Right cardiac atrium (tissue), 5 donors: ENCODE data around the gene CNOT2. TPM values are rescaled to one million over a fixed set of nuclear protein-coding genes. Genes with fewer than 3 reads are reported as not detected.

Source experiments
- ATAC-seq, 2 donors: fragments of 200-7000 bp; cut with Tn5 transposase; one replicate each; pipeline versions ENCODE4 v1.8.0 to v1.9.1; 2020; ENCODE audit warnings: moderate library complexity in 2 of 2, mild to moderate bottlenecking in 1 of 2
- DNase-seq, 3 donors: peaks; one replicate each; pipeline ENCODE4 v3.0.0-alpha.2; 2020
- H3K27ac ChIP-seq: one replicate; pipeline ENCODE4 v1.5.1; 2013; ENCODE audit warnings: mild to moderate bottlenecking, low read length, control low read depth, moderate library complexity
- H3K27me3 ChIP-seq: one replicate; pipeline ENCODE4 v1.6.1; 2013; ENCODE audit not compliant: control insufficient read depth, insufficient read depth
- H3K4me1 ChIP-seq: one replicate; pipeline ENCODE4 v1.6.1; 2013; ENCODE audit warnings: low read length; ENCODE audit not compliant: control insufficient read depth, insufficient read depth
- H3K4me3 ChIP-seq: one replicate; pipeline ENCODE4 v1.5.1; 2013; ENCODE audit warnings: low read length, control low read depth
- H3K9me3 ChIP-seq: one replicate; pipeline ENCODE4 v1.6.1; 2013; ENCODE audit warnings: low read length; ENCODE audit not compliant: control insufficient read depth
- WGBS: extraction: QIAGEN DNeasy Blood & Tissue Kit; methylation state at CpG from one replicate; pipeline ENCODE4 v1.1.7; 2013; 5-methylcytosine and 5-hydroxymethylcytosine counted together
- intact Hi-C, 4 donors: fragments of 100-400 bp; cut with DNase I; formaldehyde crosslinking; loops; one replicate each; pipeline versions ENCODE4 v1.11.0 to v1.14.0; 2022 to 2023
- polyA plus RNA-seq: library from polyadenylated mRNA; stranded (reverse); fragments of 200-250 nt; gene quantifications from one replicate; pipeline ENCODE4 v1.2.3, GENCODE V29; 2013
- total RNA-seq, 4 donors: library from RNA; stranded (reverse); fragmentation: NEBNext Ultra II Directional; extraction: Animal tissue kit (Norgen Biotek cat#: 25700); gene quantifications; one replicate each; pipeline ENCODE4 v1.2.1, GENCODE V29; 2021
- donor health status: healthy with polysubstance abuse.
- donor health status: DM: no; HTN: yes; CAD: no.
- donor health status: DM: no; HTN: no; CAD: no.
- donor health status: DM: no; HTN: yes; CAD: no; lungs with severe emphysema.
- donor health status: DM: yes; HTN: yes; CAD: no.

CNOT2 gene
- total and polyA plus RNA-seq, 5 donors: 18.5 to 52.7 (median 42.7) TPM

GRCh38 chr12:70305794-70306193 is 62.6 kb downstream of the CNOT2 start:
- Histone ChIP-seq H3K27me3 (no peaks in the 10 kb centered on the region), H3K4me1 (no peaks in the 10 kb centered on the region), H3K27ac (no peak overlapping the region), H3K4me3 (no peak overlapping the region), H3K9me3 (no peaks in the 10 kb centered on the region)
- DNase-seq (no peak), ATAC-seq (no peak)
- intact Hi-C loops: no loop called here
- 79% methylated on average over 5 of the region's 5 CpGs for WGBS

- H3K27ac ChIP-seq: no peak overlapping the region
- H3K4me1 ChIP-seq: no peaks in the 10 kb centered on the region
- no peaks in the 10 kb centered on the region for H3K9me3 ChIP-seq
- WGBS: 90% methylated on average over 3 of the region's 3 CpGs
- DNase-seq (no peak), ATAC-seq (no peak)
- H3K27me3 ChIP-seq: no peaks in the 10 kb centered on the region
- H3K4me3 ChIP-seq: no peak overlapping the region
- intact Hi-C loops: no loop called here
Measured at GRCh38 chr12:70306676-70307075, 63.4 kb downstream of the CNOT2 start.

DNA sequence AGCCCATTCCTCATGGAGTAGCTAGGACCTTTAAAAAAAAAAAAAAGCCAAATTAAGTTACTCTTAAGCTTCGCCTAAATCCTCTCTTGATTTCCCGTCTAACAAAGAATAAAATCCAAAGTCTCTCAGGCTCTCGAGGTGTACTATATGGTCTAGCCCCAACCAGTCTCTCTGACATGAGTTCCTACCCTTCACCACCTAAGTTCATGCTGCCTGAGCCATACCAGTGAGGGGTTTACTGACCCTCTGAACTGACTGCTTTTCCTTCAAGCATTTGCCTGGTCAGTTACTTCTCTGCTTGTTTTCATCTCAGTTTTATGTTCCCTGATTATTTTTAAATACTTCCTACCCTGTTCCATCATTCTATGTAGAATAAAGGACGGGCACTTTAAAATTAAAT is 64.6 kb downstream of the CNOT2 start:
- no peaks in the 10 kb centered on the region for H3K27me3 ChIP-seq

DNA sequence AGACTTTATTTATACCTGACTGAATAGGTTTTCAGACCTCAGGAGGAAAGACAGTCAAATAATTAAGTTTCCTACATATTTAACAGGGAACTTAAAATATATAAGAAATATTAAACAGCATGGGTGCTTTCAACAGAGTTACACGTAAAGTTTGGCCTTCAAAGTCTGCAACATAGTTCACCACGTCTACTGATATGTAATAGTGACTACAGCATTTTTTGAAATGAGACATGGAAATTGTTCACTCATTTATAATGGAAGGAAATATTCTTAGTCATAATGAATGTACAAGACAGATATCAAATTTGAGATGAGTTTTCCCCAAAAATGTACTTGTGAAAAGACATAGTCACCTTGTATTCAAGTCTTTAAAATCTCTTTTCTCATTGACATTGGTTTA is 66.1 kb downstream of the CNOT2 start:
- no peaks in the 10 kb centered on the region for H3K27me3 ChIP-seq
- H3K4me3 ChIP-seq: no peak overlapping the region
- intact Hi-C loops: no loop called here
- DNase-seq: no peak
- no peaks in the 10 kb centered on the region for H3K4me1 ChIP-seq
- no peak overlapping the region for H3K27ac ChIP-seq
- no peak for ATAC-seq
- no peaks in the 10 kb centered on the region for H3K9me3 ChIP-seq
- WGBS: 95% methylated on average over 2 of the region's 2 CpGs

More for the DNA sequence above, 64.6 kb downstream of the CNOT2 start:
- WGBS: 95% methylated on average over 4 of the region's 4 CpGs
- no peak overlapping the region for H3K4me3 ChIP-seq
- H3K4me1 ChIP-seq: no peaks in the 10 kb centered on the region
- no peak overlapping the region for H3K27ac ChIP-seq
- H3K9me3 ChIP-seq: no peaks in the 10 kb centered on the region
- DNase-seq (no peak), ATAC-seq (no peak)
- intact Hi-C loops: no loop called here

- intact Hi-C loops: no loop called here
- H3K27me3 ChIP-seq: no peaks in the 10 kb centered on the region
- no peak overlapping the region for H3K27ac ChIP-seq
- no peaks in the 10 kb centered on the region for H3K4me1 ChIP-seq
- no peak overlapping the region for H3K4me3 ChIP-seq
- no peaks in the 10 kb centered on the region for H3K9me3 ChIP-seq
- ATAC-seq (no peak), DNase-seq (no peak)
Measured at GRCh38 chr12:70314145-70314544, 70.9 kb downstream of the CNOT2 start.

DNA sequence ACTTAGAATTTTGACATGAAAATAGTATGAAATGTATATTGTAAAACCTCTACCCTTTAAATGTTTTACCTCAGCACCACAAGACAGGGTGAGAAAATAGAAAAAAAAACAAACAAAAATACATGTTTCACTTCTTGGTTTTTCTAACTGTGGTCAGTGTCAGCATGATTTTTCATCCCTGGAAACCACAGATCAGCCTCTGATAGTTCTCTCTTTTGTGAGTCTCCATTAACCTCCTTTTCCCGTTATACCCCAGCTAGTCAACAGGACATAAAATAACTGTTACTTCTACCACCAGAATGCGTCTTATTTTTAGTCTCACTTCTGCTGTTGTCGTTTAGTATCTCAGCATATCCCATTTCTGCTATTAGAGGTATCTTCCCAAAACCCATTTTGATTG is 74.5 kb downstream of the CNOT2 start:
- no peaks in the 10 kb centered on the region for H3K4me1 ChIP-seq
- intact Hi-C loops: no loop called here
- WGBS: 77% methylated on average over 3 of the region's 3 CpGs
- H3K4me3 ChIP-seq: no peak overlapping the region
- DNase-seq (no peak), ATAC-seq (no peak)
- no peak overlapping the region for H3K27ac ChIP-seq
- no peaks in the 10 kb centered on the region for H3K27me3 ChIP-seq
- H3K9me3 ChIP-seq: no peaks in the 10 kb centered on the region

DNA sequence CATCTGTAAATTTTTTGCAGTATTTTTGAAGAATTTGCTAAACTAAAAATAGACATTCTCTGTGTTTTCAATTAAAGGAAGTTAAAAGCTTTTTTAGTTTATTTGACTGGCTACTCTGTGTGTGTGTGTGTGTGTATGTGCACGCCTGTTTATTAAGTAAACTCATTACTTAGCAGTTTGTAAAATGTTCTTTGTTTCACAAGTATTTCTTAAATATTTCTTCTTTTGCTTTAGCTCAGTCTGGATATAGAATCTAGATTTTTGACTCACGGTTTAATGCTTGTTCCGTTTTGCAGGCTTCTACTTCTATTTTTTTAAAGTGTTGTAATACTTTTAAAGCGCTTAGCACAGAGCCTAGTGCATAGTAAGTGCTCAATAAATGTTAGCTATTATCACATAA is 76.4 kb downstream of the CNOT2 start:
- H3K9me3 ChIP-seq: no peaks in the 10 kb centered on the region
- H3K4me3 ChIP-seq: no peak overlapping the region
- ATAC-seq: no peak
- no peak overlapping the region for H3K27ac ChIP-seq
- H3K4me1 ChIP-seq: no peaks in the 10 kb centered on the region
- intact Hi-C loops: no loop called here
- H3K27me3 ChIP-seq: no peaks in the 10 kb centered on the region
- DNase-seq: no peak
- WGBS: 72% methylated on average over 4 of the region's 4 CpGs

GRCh38 chr12:70321191-70321590 is 78.0 kb downstream of the CNOT2 start:
- intact Hi-C loops: no loop called here

GRCh38 chr12:70327541-70327940 is 84.3 kb downstream of the CNOT2 start:
- Histone ChIP-seq H3K4me1 (no peaks in the 10 kb centered on the region), H3K27me3 (no peaks in the 10 kb centered on the region), H3K9me3 (no peaks in the 10 kb centered on the region), H3K27ac (no peak overlapping the region), H3K4me3 (no peak overlapping the region)
- DNase-seq (no peak), ATAC-seq (no peak)
- 96% methylated on average over 2 of the region's 2 CpGs for WGBS
- intact Hi-C loops: no loop called here

More at GRCh38 chr12:70321191-70321590, 78.0 kb downstream of the CNOT2 start:
- H3K27ac ChIP-seq: no peak overlapping the region
- 91% methylated on average over 2 of the region's 2 CpGs for WGBS
- no peaks in the 10 kb centered on the region for H3K9me3 ChIP-seq
- H3K27me3 ChIP-seq: no peaks in the 10 kb centered on the region
- no peak for ATAC-seq
- no peaks in the 10 kb centered on the region for H3K4me1 ChIP-seq
- no peak for DNase-seq
- H3K4me3 ChIP-seq: no peak overlapping the region

DNA sequence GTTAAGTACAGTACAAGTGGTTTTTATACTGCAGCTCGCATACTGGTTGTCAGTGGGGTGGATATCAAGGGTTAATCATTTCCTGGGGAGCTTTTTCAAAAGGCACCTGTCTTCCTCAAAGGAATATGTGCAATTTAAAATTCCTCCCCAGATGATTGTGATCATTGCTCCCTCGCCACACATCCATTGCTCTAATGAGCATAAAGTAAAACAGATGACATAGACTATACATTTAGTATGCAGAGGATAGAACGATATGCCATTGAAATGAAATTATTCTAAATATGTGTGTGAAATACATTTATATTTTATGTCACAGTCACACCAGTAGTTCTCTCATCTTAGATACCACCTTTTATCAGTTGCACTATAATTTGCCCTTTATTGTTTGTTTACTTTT is 86.5 kb downstream of the CNOT2 start:
- Histone ChIP-seq H3K4me1 (no peaks in the 10 kb centered on the region), H3K27me3 (no peaks in the 10 kb centered on the region), H3K27ac (no peak overlapping the region), H3K4me3 (no peak overlapping the region), H3K9me3 (no peaks in the 10 kb centered on the region)
- DNase-seq (no peak), ATAC-seq (no peak)
- 97% methylated on average over 3 of the region's 3 CpGs for WGBS
- intact Hi-C loops: no loop called here

GRCh38 chr12:70330158-70330557 is 86.9 kb downstream of the CNOT2 start:
- H3K4me3 ChIP-seq: no peak overlapping the region
- H3K27me3 ChIP-seq: no peaks in the 10 kb centered on the region
- DNase-seq (no peak), ATAC-seq (no peak)
- no peaks in the 10 kb centered on the region for H3K4me1 ChIP-seq
- intact Hi-C loops: no loop called here
- WGBS: 97% methylated on average over 2 of the region's 2 CpGs
- H3K9me3 ChIP-seq: no peaks in the 10 kb centered on the region
- no peak overlapping the region for H3K27ac ChIP-seq

GRCh38 chr12:70332236-70332635 is 89.0 kb downstream of the CNOT2 start:
- H3K4me3 ChIP-seq: no peak overlapping the region
- intact Hi-C loops: no loop called here
- no peaks in the 10 kb centered on the region for H3K4me1 ChIP-seq
- no peak for ATAC-seq
- H3K27me3 ChIP-seq: no peaks in the 10 kb centered on the region
- no peak for DNase-seq
- no peak overlapping the region for H3K27ac ChIP-seq
- H3K9me3 ChIP-seq: no peaks in the 10 kb centered on the region
